D341Med (cell line): ENCODE data around the gene EDDM3A.
"Not testable (repeated sequence)": the region's sequence is repeated elsewhere in the genome, so short reads cannot be mapped to it uniquely, and the experiment has no call there.

ENCODE experiments used
- DNase-seq: peaks from one replicate; pipeline ENCODE4 v3.0.0; 2012; ENCODE audit warnings: low spot score

Gene EDDM3A

GRCh38 chr14:20745571-20746358 lies at the start of gene EDDM3A:
Gene EDDM3A (plus strand): TSS chr14:20745887. CDS start chr14:20747581, 1,694 bp downstream.
- DNase-seq, result no peak

DNA sequence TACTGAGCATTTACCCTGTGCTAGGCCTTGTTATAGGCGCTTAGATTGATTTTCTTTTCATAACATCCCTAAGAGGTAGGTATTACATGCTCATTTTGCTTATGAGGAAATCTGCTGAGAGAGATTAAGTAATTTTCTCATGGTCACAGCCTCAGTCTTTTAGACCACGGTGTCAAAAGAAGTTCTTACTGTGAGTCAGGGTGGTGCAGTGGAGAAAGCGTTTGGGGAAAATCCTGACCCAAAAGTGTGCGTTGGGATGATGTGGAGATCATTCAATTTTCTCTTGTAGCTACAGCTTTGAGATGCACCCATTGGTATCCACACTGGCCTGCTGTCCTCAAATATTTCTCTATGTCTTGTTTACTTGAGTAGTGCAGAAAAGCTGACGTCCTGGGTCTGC lies 48.9 kb upstream of the EDDM3A start:
- no peak for DNase-seq

- DNase-seq, result peak; percentile 68
These were observed 48.2 kb upstream of the EDDM3A start for GRCh38 chr14:20697273-20698017.

DNA sequence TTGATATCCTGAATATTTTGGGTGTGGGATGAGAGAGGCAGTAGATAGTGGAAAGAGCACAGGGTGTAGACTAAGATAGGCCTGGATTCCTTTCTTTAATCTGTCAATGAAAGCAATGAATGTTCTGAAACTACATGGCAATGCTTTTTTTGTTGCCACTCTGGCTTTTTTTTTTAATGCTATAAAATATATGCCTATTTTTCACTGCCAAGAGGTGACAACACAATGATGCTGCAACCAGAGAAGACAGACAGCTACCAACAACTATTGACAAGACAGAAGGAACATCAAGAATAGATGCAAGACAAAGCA lies 47.7 kb upstream of the EDDM3A start:
- no peak for DNase-seq

DNA sequence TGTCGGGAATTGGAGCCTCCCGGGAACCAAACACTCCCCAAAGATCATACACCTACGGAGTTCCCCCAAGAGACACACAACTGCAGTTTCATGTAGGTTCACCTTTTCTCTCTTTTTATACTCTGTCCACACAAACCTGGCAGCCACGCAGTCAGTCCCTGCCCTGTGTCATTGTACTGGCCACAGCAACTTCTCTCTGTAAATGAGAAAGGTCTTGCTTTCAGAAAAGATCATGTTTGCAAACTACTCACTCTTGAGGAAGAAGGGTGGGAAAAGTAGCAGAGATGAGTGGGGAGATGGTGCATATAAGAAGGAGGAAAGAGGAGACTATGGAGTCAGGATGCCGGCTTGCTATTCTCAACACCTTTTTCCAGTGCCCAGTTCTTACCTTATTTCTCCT lies 46.8 kb upstream of the EDDM3A start:
- no peak for DNase-seq

DNA sequence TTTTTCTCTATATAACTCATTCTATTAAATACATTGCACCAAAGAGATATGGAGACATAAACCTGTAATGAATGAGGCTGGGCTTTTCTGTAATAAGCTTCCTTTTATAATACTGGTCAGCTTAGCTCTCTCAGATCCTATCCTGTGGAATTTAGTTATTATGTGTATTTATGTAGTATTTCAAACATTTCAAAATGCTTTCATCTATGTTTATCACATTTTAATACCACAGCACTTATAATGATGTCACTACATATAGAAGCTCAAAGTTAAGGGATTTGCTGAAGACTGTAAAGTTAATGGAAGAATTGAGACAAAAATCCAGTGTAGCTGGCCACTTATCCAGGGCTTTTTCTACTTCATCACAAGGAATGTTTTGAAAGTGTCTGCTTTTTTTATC lies 45.8 kb upstream of the EDDM3A start:
- no peak for DNase-seq

GRCh38 chr14:20700965-20701364 lies 44.7 kb upstream of the EDDM3A start:
- not testable (repeated sequence) for DNase-seq

GRCh38 chr14:20706657-20707355 lies 38.9 kb upstream of the EDDM3A start:
- DNase-seq, result no peak

DNA sequence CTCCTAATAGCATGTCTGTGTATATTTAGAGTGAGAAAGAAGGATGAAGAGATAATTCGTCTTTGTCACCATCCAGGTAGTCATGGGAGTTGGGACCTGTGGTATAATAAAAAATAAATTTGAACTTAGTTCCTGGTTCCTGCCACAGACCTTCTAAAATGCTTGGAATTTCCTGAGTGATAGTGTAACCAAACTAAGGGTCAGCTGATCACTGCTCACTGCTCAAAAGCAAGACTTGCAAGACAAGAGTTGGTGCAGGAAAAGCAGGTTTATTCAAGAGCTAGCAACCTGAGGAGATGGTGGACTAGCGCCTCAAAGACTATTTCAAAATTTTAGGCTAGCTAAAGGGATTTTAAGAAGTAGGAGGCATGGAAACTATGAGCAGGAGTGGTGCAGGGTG lies 38.1 kb upstream of the EDDM3A start:
- DNase-seq, result no peak

DNA sequence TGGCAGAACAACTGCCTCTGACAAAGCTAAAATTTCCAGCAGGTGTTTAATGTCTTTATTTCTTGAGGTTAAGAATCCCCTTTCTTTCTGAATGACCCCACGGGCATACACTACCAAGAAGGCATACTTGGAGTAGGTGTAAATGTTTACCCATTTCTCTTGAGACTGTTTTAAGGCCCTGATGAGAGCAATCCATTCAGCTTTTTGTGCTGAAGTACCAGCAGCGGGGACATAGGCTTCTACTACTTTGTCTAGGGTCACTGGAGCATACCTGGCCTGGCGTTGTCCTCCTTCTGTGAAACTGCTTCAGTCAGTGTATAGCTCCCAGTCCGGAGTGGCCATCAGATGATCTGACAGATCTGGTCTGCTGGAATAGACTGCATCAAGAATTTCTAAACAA lies 34.4 kb upstream of the EDDM3A start:
- DNase-seq, result no peak

- DNase-seq, result no peak
These were observed 34.0 kb upstream of the EDDM3A start for GRCh38 chr14:20711685-20712084.

- no peak for DNase-seq
These were observed 32.8 kb upstream of the EDDM3A start for GRCh38 chr14:20712904-20713303.

DNA sequence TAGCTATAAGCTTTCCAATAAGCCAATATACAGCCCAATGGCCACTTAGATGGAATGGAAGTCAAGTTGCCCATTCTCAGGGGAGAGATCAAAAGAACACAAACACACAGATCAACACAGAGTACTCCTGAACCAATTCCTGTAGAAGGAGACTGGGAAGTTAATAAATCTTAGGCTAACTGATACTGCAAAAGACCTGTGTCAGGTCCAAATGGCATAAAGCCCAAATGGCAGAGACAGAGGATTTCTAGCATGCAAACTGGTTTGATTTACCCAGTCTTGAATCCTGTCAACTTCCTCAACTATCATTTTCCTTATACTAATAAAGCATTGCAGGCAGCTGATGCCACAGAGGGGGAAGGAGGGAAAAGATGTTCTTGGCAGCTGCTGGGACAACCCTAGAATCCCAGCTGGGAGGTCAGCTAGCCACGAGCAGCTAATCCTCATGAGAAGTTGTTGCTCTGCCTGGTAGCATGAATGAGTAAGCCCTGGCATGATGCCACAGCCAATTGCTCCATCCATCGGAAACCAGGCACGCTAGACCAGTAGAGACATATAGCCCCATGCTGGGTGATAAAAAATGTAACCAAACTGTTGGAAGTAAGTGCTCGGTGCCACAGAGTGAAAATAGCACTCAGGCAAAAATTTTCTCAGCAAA lies 31.0 kb upstream of the EDDM3A start:
- no peak for DNase-seq

DNA sequence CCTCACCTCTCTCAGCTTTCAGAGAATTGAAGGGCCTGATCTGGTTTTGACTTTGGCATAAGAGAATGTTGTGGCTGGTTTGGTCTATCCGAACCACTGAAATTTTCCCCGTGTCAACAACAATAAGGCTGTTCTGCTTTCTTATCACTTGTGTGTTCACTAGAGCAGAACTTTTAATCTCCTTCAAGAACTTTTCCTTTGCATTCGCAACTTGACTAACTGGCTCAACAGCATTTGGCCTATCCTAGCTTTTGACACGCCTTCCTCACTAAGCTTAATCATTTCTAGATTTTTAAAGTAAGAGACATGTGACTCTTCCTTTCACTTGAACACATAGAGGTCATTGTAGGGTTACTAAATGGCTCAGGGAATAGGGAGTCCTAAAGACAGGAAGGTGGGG lies 25.9 kb upstream of the EDDM3A start:
- no peak for DNase-seq

- DNase-seq, result no peak
These were observed 24.9 kb upstream of the EDDM3A start for GRCh38 chr14:20720741-20721140.

DNA sequence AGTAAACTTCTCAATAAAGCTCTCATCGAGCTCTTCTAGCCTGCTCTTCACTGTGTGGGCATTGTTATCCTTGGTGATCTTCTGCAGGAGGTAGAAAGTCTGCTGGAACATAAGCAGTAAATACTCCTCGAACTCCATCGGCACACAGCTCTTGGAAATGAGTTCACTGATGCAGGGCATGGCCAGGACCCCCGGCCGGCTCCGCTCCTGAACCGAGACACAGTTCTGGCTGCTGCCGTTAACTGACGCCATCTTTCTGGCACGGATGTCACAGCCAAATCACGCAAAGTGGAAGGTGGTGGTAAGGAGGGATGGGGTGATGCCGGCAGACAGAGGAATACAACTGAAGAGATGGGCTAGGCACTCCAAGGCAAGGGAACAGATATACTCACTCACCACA lies 23.7 kb upstream of the EDDM3A start:
- no peak for DNase-seq

DNA sequence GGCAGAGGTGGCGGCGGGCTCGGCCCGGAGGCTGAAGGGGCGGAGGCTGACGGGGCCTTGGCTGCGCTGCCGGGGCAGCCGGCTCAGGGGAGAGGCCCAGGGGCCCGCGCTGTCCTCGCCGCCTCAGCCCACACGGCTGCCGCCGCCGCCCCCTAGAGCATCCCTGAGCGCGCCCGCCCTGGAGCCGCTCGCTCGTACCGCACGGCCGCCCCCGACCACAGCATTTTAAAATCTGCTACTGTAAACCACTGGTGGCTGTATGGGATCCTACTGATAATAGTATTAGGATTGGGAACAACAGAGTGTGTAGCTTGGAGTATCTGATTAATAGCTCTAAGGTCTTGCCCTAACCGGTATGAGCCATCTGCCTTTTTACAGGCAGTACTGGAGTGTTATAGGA lies 22.2 kb upstream of the EDDM3A start:
- no peak for DNase-seq

DNA sequence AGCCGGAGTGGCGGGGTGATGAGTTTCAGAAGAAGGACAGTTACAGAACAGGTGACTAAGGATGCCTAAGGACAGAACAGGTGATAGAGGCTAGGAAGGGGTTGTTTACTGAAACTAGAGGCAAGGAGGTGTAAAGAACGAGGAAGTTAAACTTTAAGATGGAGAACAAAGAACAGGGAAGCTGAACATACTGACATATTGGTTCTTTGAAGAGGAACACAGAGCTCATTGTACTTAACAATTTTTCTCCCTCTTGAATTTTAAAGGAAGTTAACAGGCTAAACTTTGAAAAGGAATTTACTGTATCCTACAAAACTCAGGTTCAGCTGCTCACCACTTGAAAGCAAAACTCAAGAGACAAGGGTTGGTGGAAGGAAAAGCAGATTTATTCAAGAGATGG lies 19.6 kb upstream of the EDDM3A start:
- DNase-seq, result not testable (repeated sequence)

DNA sequence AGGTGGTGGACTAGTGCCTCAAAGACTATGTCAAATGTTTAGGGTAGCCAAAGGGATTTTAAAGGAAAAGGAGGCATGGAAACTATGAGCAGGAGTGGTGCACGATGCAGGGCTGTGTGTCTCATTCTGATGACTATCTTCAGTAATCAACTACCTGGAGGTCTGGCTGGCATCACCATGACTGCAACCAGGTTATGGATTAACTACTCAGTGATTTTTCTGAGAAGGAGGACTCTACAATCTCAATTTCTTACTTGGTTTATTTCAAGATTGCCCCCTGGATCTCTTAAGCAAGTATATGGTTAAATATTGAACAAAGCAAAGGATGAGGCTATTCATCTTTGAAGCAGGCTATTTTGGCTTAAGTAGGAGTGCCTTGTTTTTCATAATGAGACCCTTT lies 19.2 kb upstream of the EDDM3A start:
- DNase-seq, result no peak

DNA sequence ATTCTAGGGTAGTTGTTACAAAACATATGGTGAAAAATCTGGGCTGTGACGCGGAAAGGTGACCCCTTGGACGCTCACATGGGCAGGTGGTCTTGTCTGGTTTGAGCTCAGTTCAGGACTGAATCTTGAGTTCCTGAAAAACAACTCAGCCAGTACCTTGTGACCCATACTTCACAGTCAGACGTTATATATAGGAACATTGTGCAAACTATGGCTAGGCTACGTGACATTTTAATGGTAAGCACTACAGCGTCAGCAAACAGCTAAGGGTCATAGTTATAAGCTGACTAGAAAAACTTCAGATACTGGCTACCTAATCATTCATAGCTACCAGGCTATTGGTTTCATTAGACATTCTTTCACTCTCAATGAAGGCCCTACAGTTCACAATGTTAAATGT lies 14.8 kb upstream of the EDDM3A start:
- no peak for DNase-seq

GRCh38 chr14:20732477-20732876 lies 13.2 kb upstream of the EDDM3A start:
- DNase-seq, result no peak

DNA sequence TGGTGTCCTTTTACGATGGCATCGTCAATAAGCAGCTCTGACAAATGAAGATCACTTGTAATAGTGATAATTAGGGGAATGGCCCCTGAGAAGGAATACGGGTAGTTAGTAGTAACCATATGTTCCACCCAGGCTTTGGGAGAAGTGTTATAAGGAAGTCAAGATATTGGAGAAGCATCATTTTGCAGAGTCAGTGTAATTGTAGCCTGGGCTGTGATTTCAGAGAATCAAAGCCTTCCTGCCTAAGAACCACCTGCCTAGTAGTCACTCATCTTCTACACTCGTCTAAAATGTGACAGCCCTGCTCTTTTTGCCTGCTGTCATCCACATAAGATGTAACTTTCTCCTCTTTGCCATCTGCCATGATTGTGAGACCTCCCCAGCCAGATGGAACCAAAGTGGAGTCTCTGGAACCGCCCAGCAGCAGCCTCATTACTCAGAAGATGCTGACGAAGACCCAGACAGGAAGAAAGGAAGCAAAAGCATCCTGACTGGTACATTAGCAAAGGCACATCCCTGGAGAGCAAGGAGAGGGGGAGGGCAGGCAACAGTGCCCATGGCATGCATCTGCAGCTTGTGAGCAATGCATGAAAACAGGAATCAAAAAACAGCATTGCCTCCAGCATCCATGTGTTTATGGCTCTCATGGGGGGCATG lies 12.6 kb upstream of the EDDM3A start:
- DNase-seq, result no peak
